Osteocyte (in vitro differentiated cells): ENCODE data around the gene PYGL. TPM values are rescaled to one million over a fixed set of nuclear protein-coding genes. Genes with fewer than 3 reads are reported as not detected.
A peak's percentile ranks its signal among the peaks of the same experiment; 100 is the strongest.
"Not testable (repeated sequence)": the region's sequence is repeated elsewhere in the genome, so short reads cannot be mapped to it uniquely, and the experiment has no call there.

Source experiments
- DNase-seq: peaks from one replicate; pipeline ENCODE4 v3.0.0; 2021; ENCODE audit warnings: mixed read lengths; ENCODE audit not compliant: unreplicated experiment; ENCODE audit errors: extremely low spot score
- H3K27ac Mint-ChIP-seq: one replicate; pipeline ENCODE4 v1.8.0; 2021; ENCODE audit warnings: mild to moderate bottlenecking, mixed read lengths; ENCODE audit not compliant: unreplicated experiment
- H3K27me3 Mint-ChIP-seq: one replicate; pipeline ENCODE4 v1.8.0; 2021; ENCODE audit warnings: mixed read lengths; ENCODE audit not compliant: unreplicated experiment
- H3K36me3 Mint-ChIP-seq: one replicate; pipeline ENCODE4 v1.8.0; 2021; ENCODE audit warnings: mixed read lengths; ENCODE audit not compliant: unreplicated experiment
- H3K4me1 Mint-ChIP-seq: one replicate; pipeline ENCODE4 v1.8.0; 2021; ENCODE audit warnings: mixed read lengths; ENCODE audit not compliant: unreplicated experiment
- H3K4me3 Mint-ChIP-seq: one replicate; pipeline ENCODE4 v1.8.0; 2021; ENCODE audit warnings: mild to moderate bottlenecking, moderate library complexity, mixed read lengths; ENCODE audit not compliant: unreplicated experiment
- H3K9me3 Mint-ChIP-seq: one replicate; pipeline ENCODE4 v1.8.0; 2021; ENCODE audit warnings: mixed read lengths; ENCODE audit not compliant: unreplicated experiment
- CTCF ChIP-seq: fragments of 200-600 bp; sonication (generic); IDR thresholded peaks from 2 replicates; pipeline ENCODE4 v1.5.0; 2021; ENCODE audit warnings: antibody characterized with exemption, mild to moderate bottlenecking, moderate library complexity
- total RNA-seq: library from RNA; stranded (reverse); gene quantifications from 2 replicates; pipeline ENCODE4 v1.2.1, GENCODE V29; 2021

The PYGL gene
- total RNA-seq, 1 donor from 2014 or later: 37.3 TPM

GRCh38 chr14:50963919-50964318, 19.6 kb upstream of the PYGL start:
- Mint-ChIP-seq H3K4me1 (peaks cover 70% of the 10 kb centered on the region), H3K4me3 (no peak overlapping the region), H3K9me3 (no peaks in the 10 kb centered on the region), H3K36me3 (no peaks in the 10 kb centered on the region), H3K27me3 (no peaks in the 10 kb centered on the region), H3K27ac (peak overlapping the region; percentile 88)
- TF ChIP-seq CTCF: no peak
- no peak for DNase-seq

GRCh38 chr14:50961605-50962221, 17.4 kb upstream of the PYGL start:
- Mint-ChIP-seq H3K27me3 (no peaks in the 10 kb centered on the region), H3K27ac (peak overlapping the region; percentile 68), H3K36me3 (no peaks in the 10 kb centered on the region), H3K9me3 (no peaks in the 10 kb centered on the region), H3K4me3 (no peak overlapping the region), H3K4me1 (peaks cover 60% of the 10 kb centered on the region)
- DNase-seq: no peak
- no peak for TF ChIP-seq CTCF

- H3K4me1 Mint-ChIP-seq: peaks cover 35% of the 10 kb centered on the region
- no peak for DNase-seq
- no peak overlapping the region for H3K4me3 Mint-ChIP-seq
- TF ChIP-seq CTCF: no peak
- peak overlapping the region; percentile 73 for H3K27ac Mint-ChIP-seq
- no peaks in the 10 kb centered on the region for H3K27me3 Mint-ChIP-seq
- H3K36me3 Mint-ChIP-seq: no peaks in the 10 kb centered on the region
- no peaks in the 10 kb centered on the region for H3K9me3 Mint-ChIP-seq
Measured at GRCh38 chr14:50957296-50957695, 13.0 kb upstream of the PYGL start.

- H3K4me1 Mint-ChIP-seq: peaks cover 33% of the 10 kb centered on the region
- DNase-seq, H3K4me3 Mint-ChIP-seq, H3K9me3 Mint-ChIP-seq, H3K27me3 Mint-ChIP-seq, H3K36me3 Mint-ChIP-seq: not testable (repeated sequence)
- peak overlapping the region; percentile 73 for H3K27ac Mint-ChIP-seq
Measured at GRCh38 chr14:50956421-50956820, 12.1 kb upstream of the PYGL start.

GRCh38 chr14:50955373-50956043, 11.2 kb upstream of the PYGL start:
- Mint-ChIP-seq H3K27ac (peak overlapping the region; percentile 91), H3K9me3 (no peaks in the 10 kb centered on the region), H3K36me3 (no peaks in the 10 kb centered on the region), H3K4me1 (peaks cover 27% of the 10 kb centered on the region), H3K4me3 (no peak overlapping the region), H3K27me3 (no peaks in the 10 kb centered on the region)
- DNase-seq: no peak
- peak; percentile 57 for TF ChIP-seq CTCF
